IPS DF 6.9 (cell line): ENCODE measurements around the gene SH3BP5L.
A peak's percentile ranks its signal among the peaks of the same experiment; 100 is the strongest.

Experiments
- DNase-seq: peaks from one replicate; pipeline ENCODE4 v3.0.0-alpha.2; 2013; ENCODE audit warnings: low read depth, low spot score
- H3K27ac ChIP-seq: one replicate; pipeline ENCODE4 v1.5.1; 2013; ENCODE audit warnings: low read length, control low read depth
- H3K27me3 ChIP-seq: 2 replicates; pipeline ENCODE4 v1.6.1; 2013; ENCODE audit warnings: mild to moderate bottlenecking, low read length; ENCODE audit not compliant: control insufficient read depth, insufficient read depth
- H3K36me3 ChIP-seq: 2 replicates; pipeline ENCODE4 v1.6.1; 2013; ENCODE audit warnings: low read length; ENCODE audit not compliant: control insufficient read depth, insufficient read depth
- H3K4me1 ChIP-seq: 2 replicates; pipeline ENCODE4 v1.6.1; 2013; ENCODE audit warnings: low read length; ENCODE audit not compliant: control insufficient read depth, insufficient read depth
- H3K4me3 ChIP-seq: 2 replicates; pipeline ENCODE4 v1.5.1; 2013; ENCODE audit warnings: mild to moderate bottlenecking, low read length
- H3K9me3 ChIP-seq: 2 replicates; pipeline ENCODE4 v1.6.1; 2013; ENCODE audit warnings: low read length, inconsistent platforms; ENCODE audit not compliant: control insufficient read depth, insufficient read depth
- WGBS: extraction: QIAGEN DNeasy Blood & Tissue Kit; methylation state at CpG from one replicate; pipeline ENCODE4 v1.1.7; 2013; ENCODE audit warnings: mixed read lengths, missing lambda C conversion rate; ENCODE audit not compliant: insufficient read length, insufficient coverage; 5-methylcytosine and 5-hydroxymethylcytosine counted together

Gene SH3BP5L

GRCh38 chr1:248858891-248859889 is 33.5 kb upstream of the SH3BP5L start, which contains the start of gene ZNF692:
Gene ZNF692 (minus strand): TSS chr1:248859085. CDS start chr1:248858309, 776 bp downstream.
- Histone ChIP-seq H3K27me3 (0 out of 2 replicates have a peak, but pooled peaks cover 1% of the 10 kb centered on the region), H3K36me3 (peaks cover 7% of the 10 kb centered on the region; the same call in 1 of the 2 replicates), H3K4me1 (0 out of 2 replicates have a peak, but pooled peaks cover 6% of the 10 kb centered on the region), H3K9me3 (no peaks in the 10 kb centered on the region), H3K4me3 (peak within 1 kb of the TSS; percentile 73; the same call in 1 of the 2 replicates), H3K27ac (no peak within 1 kb of the TSS)
- WGBS, result no CpG with 5 or more reads among the region's 62 CpGs
- no peak for DNase-seq

- Histone ChIP-seq H3K27ac (no peak overlapping the region), H3K4me3 (peak overlapping the region; percentile 58; the same call in 1 of the 2 replicates), H3K4me1 (0 out of 2 replicates have a peak, but pooled peaks cover 4% of the 10 kb centered on the region), H3K9me3 (no peaks in the 10 kb centered on the region), H3K36me3 (peaks cover 12% of the 10 kb centered on the region; the same call in 1 of the 2 replicates), H3K27me3 (0 out of 2 replicates have a peak, but pooled peaks cover 1% of the 10 kb centered on the region)
- no CpG with 5 or more reads among the region's 45 CpGs for WGBS
- DNase-seq, result no peak
Measured at GRCh38 chr1:248858096-248858890, 32.6 kb upstream of the SH3BP5L start.

GRCh38 chr1:248857749-248858095 is 32.0 kb upstream of the SH3BP5L start:
- no peak overlapping the region for H3K27ac ChIP-seq
- H3K4me3 ChIP-seq, result peak overlapping the region; percentile 58; the same call in 1 of the 2 replicates
- 0 out of 2 replicates have a peak, but pooled peaks cover 4% of the 10 kb centered on the region for H3K4me1 ChIP-seq
- DNase-seq, result no peak
- peaks cover 12% of the 10 kb centered on the region; the same call in 1 of the 2 replicates for H3K36me3 ChIP-seq
- WGBS, result no CpG with 5 or more reads among the region's 4 CpGs
- H3K9me3 ChIP-seq, result no peaks in the 10 kb centered on the region
- H3K27me3 ChIP-seq, result 0 out of 2 replicates have a peak, but pooled peaks cover 1% of the 10 kb centered on the region

- no peaks in the 10 kb centered on the region for H3K9me3 ChIP-seq
- H3K27ac ChIP-seq, result no peak overlapping the region
- no peaks in the 10 kb centered on the region for H3K27me3 ChIP-seq
- WGBS, result no CpG with 5 or more reads among the region's 7 CpGs
- no peak for DNase-seq
- peaks cover 12% of the 10 kb centered on the region; the same call in 1 of the 2 replicates for H3K36me3 ChIP-seq
- 0 out of 2 replicates have a peak, but pooled peaks cover 4% of the 10 kb centered on the region for H3K4me1 ChIP-seq
- no peak overlapping the region for H3K4me3 ChIP-seq
Measured at GRCh38 chr1:248857201-248857600, 31.5 kb upstream of the SH3BP5L start.

GRCh38 chr1:248856176-248856575 is 30.5 kb upstream of the SH3BP5L start:
- Histone ChIP-seq H3K27me3 (no peaks in the 10 kb centered on the region), H3K36me3 (peaks cover 12% of the 10 kb centered on the region; the same call in 1 of the 2 replicates), H3K27ac (no peak overlapping the region), H3K4me1 (0 out of 2 replicates have a peak, but pooled peaks cover 4% of the 10 kb centered on the region), H3K9me3 (no peaks in the 10 kb centered on the region), H3K4me3 (no peak overlapping the region)
- WGBS, result no CpG with 5 or more reads among the region's 1 CpG
- DNase-seq, result no peak

GRCh38 chr1:248855580-248855979 is 29.9 kb upstream of the SH3BP5L start:
- WGBS, result no CpG with 5 or more reads among the region's 6 CpGs
- no peak overlapping the region for H3K4me3 ChIP-seq
- peaks cover 12% of the 10 kb centered on the region; the same call in 1 of the 2 replicates for H3K36me3 ChIP-seq
- no peaks in the 10 kb centered on the region for H3K9me3 ChIP-seq
- no peak for DNase-seq
- H3K27me3 ChIP-seq, result no peaks in the 10 kb centered on the region
- 0 out of 2 replicates have a peak, but pooled peaks cover 4% of the 10 kb centered on the region for H3K4me1 ChIP-seq
- no peak overlapping the region for H3K27ac ChIP-seq

GRCh38 chr1:248853663-248854375 is 28.1 kb upstream of the SH3BP5L start:
- no CpG with 5 or more reads among the region's 8 CpGs for WGBS
- H3K27me3 ChIP-seq, result no peaks in the 10 kb centered on the region
- H3K9me3 ChIP-seq, result no peaks in the 10 kb centered on the region
- 0 out of 2 replicates have a peak, but pooled peaks cover 4% of the 10 kb centered on the region for H3K4me1 ChIP-seq
- DNase-seq, result no peak
- no peak overlapping the region for H3K27ac ChIP-seq
- H3K36me3 ChIP-seq, result peaks cover 23% of the 10 kb centered on the region
- no peak overlapping the region for H3K4me3 ChIP-seq

GRCh38 chr1:248852481-248853405 is 27.0 kb upstream of the SH3BP5L start:
- no peak overlapping the region for H3K4me3 ChIP-seq
- no CpG with 5 or more reads among the region's 7 CpGs for WGBS
- H3K36me3 ChIP-seq, result peaks cover 34% of the 10 kb centered on the region
- H3K27ac ChIP-seq, result no peak overlapping the region
- DNase-seq, result no peak
- 0 out of 2 replicates have a peak, but pooled peaks cover 4% of the 10 kb centered on the region for H3K4me1 ChIP-seq
- H3K9me3 ChIP-seq, result no peaks in the 10 kb centered on the region
- no peaks in the 10 kb centered on the region for H3K27me3 ChIP-seq

- Histone ChIP-seq H3K36me3 (peaks cover 46% of the 10 kb centered on the region), H3K4me3 (no peak overlapping the region), H3K4me1 (no peaks in the 10 kb centered on the region), H3K27ac (no peak overlapping the region), H3K27me3 (no peaks in the 10 kb centered on the region), H3K9me3 (no peaks in the 10 kb centered on the region)
- DNase-seq, result no peak
- WGBS, result no CpG with 5 or more reads among the region's 2 CpGs
Measured at GRCh38 chr1:248851390-248851789, 25.7 kb upstream of the SH3BP5L start.
